ENCODE data around the gene NTF4. TPM values are rescaled to one million over a fixed set of nuclear protein-coding genes. Genes with fewer than 3 reads are reported as not detected.

NTF4 gene
- total and polyA plus RNA-seq, 7 donors, result 1.8 to 7.4 (median 5.6) TPM

DNA sequence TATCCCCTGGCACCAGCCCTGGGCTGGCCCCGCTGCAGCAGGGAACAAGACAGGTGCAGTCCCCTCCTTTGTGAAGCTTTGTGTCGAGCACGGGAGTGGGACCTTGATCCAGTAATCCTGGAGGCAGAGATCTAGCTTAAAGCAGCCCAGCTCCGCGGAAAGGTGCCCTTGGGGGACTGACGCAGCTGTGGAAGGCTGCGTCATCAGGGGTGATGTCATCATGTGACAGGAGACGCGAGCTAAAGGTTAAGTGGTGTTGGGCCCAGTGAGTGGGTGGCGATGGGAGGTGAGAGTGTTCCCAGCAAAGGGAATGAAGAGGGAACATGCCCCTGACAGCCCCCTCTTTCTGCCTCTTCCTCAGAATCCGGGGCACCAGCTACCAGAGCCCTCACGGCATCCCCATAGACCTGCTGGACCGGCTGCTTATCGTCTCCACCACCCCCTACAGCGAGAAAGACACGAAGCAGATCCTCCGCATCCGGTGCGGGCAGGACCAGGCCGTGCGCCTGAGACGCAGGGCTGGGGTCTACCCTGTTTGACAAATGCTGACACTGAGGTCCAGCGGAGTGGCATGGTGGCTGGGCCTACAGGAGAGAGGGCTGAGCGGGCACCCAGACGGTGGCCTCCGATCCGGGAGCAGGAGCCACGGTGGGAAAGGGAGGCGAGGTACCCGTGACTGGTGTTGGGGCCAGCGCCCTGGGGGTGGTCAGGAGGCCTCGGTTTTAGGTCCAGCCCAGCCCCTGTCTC is 50.3 kb downstream of the NTF4 start:
- Histone ChIP-seq H3K27me3 (ENCODE audit: insufficient read depth in 3 of 3, low read length in 2 of 3) (no peaks in the 10 kb centered on the region), H3K9me3 (no peaks in the 10 kb centered on the region), H3K4me3 (no peak overlapping the region), H3K27ac (no peak overlapping the region), H3K4me1 (peaks cover 7% of the 10 kb centered on the region), H3K36me3 (ENCODE audit: insufficient read depth in 1 of 2, low read depth in 1 of 2) (peaks cover 17 to 62% of the 10 kb centered on the region in 2 donors)
- ATAC-seq (no peak), DNase-seq (no peak)
- WGBS, 3 donors, result 88 to 92% (median 90%) methylated on average over 32 of the region's 32 CpGs
- TF ChIP-seq, protein P1, sequence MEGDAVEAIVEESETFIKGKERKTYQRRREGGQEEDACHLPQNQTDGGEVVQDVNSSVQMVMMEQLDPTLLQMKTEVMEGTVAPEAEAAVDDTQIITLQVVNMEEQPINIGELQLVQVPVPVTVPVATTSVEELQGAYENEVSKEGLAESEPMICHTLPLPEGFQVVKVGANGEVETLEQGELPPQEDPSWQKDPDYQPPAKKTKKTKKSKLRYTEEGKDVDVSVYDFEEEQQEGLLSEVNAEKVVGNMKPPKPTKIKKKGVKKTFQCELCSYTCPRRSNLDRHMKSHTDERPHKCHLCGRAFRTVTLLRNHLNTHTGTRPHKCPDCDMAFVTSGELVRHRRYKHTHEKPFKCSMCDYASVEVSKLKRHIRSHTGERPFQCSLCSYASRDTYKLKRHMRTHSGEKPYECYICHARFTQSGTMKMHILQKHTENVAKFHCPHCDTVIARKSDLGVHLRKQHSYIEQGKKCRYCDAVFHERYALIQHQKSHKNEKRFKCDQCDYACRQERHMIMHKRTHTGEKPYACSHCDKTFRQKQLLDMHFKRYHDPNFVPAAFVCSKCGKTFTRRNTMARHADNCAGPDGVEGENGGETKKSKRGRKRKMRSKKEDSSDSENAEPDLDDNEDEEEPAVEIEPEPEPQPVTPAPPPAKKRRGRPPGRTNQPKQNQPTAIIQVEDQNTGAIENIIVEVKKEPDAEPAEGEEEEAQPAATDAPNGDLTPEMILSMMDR (IDR thresholded peaks at IDR 0.05), result no peak
- intact Hi-C loops (cut with DNase I), result loop anchor here in 1 of 2 donors (5.0 kb wide), 1 partner anchor 43 kb away; the partner anchor contains the start of gene CGB7

GRCh38 chr19:49011194-49011593 is 53.4 kb downstream of the NTF4 start:
- H3K27ac ChIP-seq, result no peak overlapping the region
- H3K4me3 ChIP-seq, result no peak overlapping the region
- intact Hi-C loops (cut with DNase I), result loop anchor here in 1 of 2 donors (5.0 kb wide), 1 partner anchor 46 kb away; the partner anchor contains the start of gene CGB7
- TF ChIP-seq, protein P1 (IDR thresholded peaks at IDR 0.05), result no peak
- peaks cover 17 to 91% of the 10 kb centered on the region in 2 donors for H3K36me3 ChIP-seq (ENCODE audit: insufficient read depth in 1 of 2, low read depth in 1 of 2)
- H3K4me1 ChIP-seq, result no peaks in the 10 kb centered on the region
- H3K9me3 ChIP-seq, result no peaks in the 10 kb centered on the region
- WGBS, 3 donors, result 87 to 93% (median 87%) methylated on average over 17 of the region's 17 CpGs
- ATAC-seq (no peak), DNase-seq (no peak)
- H3K27me3 ChIP-seq (ENCODE audit: insufficient read depth in 3 of 3, low read length in 2 of 3), result no peaks in the 10 kb centered on the region

Other genes starting within 250 kb of the NTF4 start
- 1 to 10 TPM in 1 of 4 donors, under 1 TPM in 3; 0.61 to 1.2 (median 0.80) TPM for gene HSD17B14, start 228.3 kb downstream of the NTF4 start, total RNA-seq
- gene HSD17B14, start 228.3 kb downstream of the NTF4 start, polyA plus RNA-seq, result under 1 TPM; 0.15 to 0.66 (median 0.29) TPM
- gene PLEKHA4, start 196.2 kb downstream of the NTF4 start, total RNA-seq, result 10 to 100 TPM in 3 of 4 donors, 1 to 10 TPM in 1; 9.4 to 30.0 (median 20.2) TPM
- gene PLEKHA4, start 196.2 kb downstream of the NTF4 start, polyA plus RNA-seq, result 10 to 100 TPM; 11.1 to 14.9 (median 12.3) TPM
- gene PPP1R15A, start 192.4 kb downstream of the NTF4 start, total RNA-seq, result 10 to 100 TPM; 34.5 to 93.4 (median 41.3) TPM
- gene PPP1R15A, start 192.4 kb downstream of the NTF4 start, polyA plus RNA-seq, result 10 to 100 TPM; 61.1 to 86.3 (median 83.7) TPM
- under 1 TPM in 2 of 4 donors, not detected in 2; 0.13 to 0.17 TPM for gene TULP2, start 166.1 kb downstream of the NTF4 start, total RNA-seq
- under 1 TPM in 2 of 3 donors, not detected in 1; 0.06 to 0.07 TPM for gene TULP2, start 166.1 kb downstream of the NTF4 start, polyA plus RNA-seq
- gene NUCB1, start 164.5 kb downstream of the NTF4 start, total RNA-seq, result 100 to 1,000 TPM in 2 of 4 donors, 10 to 100 TPM in 2; 86.4 to 143 (median 101) TPM
- 10 to 100 TPM; 49.9 to 97.1 (median 90.7) TPM for gene NUCB1, start 164.5 kb downstream of the NTF4 start, polyA plus RNA-seq
- gene DHDH, start 131.1 kb downstream of the NTF4 start, total RNA-seq, result under 1 TPM in 1 of 4 donors, not detected in 3; 0.21 TPM
- under 1 TPM in 1 of 3 donors, not detected in 2; 0.14 TPM for gene DHDH, start 131.1 kb downstream of the NTF4 start, polyA plus RNA-seq
- gene BAX, start 109.9 kb downstream of the NTF4 start, total RNA-seq, result 10 to 100 TPM; 16.8 to 24.4 (median 22.0) TPM
- gene BAX, start 109.9 kb downstream of the NTF4 start, polyA plus RNA-seq, result 10 to 100 TPM; 20.7 to 66.1 (median 35.6) TPM
- gene FTL, start 99.5 kb downstream of the NTF4 start, total RNA-seq, result 1,000 to 10,000 TPM in 3 of 4 donors, 100 to 1,000 TPM in 1; 802 to 2,269 (median 1,158) TPM
- 1,000 to 10,000 TPM; 1,296 to 1,753 (median 1,467) TPM for gene FTL, start 99.5 kb downstream of the NTF4 start, polyA plus RNA-seq
- 100 to 1,000 TPM; 147 to 331 (median 238) TPM for gene GYS1, start 71.5 kb downstream of the NTF4 start, total RNA-seq
- gene GYS1, start 71.5 kb downstream of the NTF4 start, polyA plus RNA-seq, result 10 to 100 TPM; 30.9 to 61.3 (median 58.9) TPM
- 10 to 100 TPM; 61.1 to 87.4 (median 81.8) TPM for gene RUVBL2, start 70.9 kb downstream of the NTF4 start, total RNA-seq
- gene RUVBL2, start 70.9 kb downstream of the NTF4 start, polyA plus RNA-seq, result 10 to 100 TPM; 62.7 to 76.5 (median 69.5) TPM
- not detected for gene LHB, start 47.7 kb downstream of the NTF4 start, total RNA-seq
- gene LHB, start 47.7 kb downstream of the NTF4 start, polyA plus RNA-seq, result under 1 TPM in 1 of 3 donors, not detected in 2; 0.32 TPM
- not detected for gene CGB3, start 40.5 kb downstream of the NTF4 start, total RNA-seq
- gene CGB3, start 40.5 kb downstream of the NTF4 start, polyA plus RNA-seq, result not detected
- not detected for gene CGB2, start 32.9 kb downstream of the NTF4 start, total RNA-seq
- under 1 TPM in 1 of 3 donors, not detected in 2; 0.10 TPM for gene CGB2, start 32.9 kb downstream of the NTF4 start, polyA plus RNA-seq
- not detected for gene CGB1, start 27.9 kb downstream of the NTF4 start, total RNA-seq
- gene CGB1, start 27.9 kb downstream of the NTF4 start, polyA plus RNA-seq, result not detected
- gene CGB5, start 21.0 kb downstream of the NTF4 start, total RNA-seq, result not detected
- under 1 TPM in 1 of 3 donors, not detected in 2; 0.06 TPM for gene CGB5, start 21.0 kb downstream of the NTF4 start, polyA plus RNA-seq
- not detected for gene CGB8, start 15.7 kb downstream of the NTF4 start, total RNA-seq
- not detected for gene CGB8, start 15.7 kb downstream of the NTF4 start, polyA plus RNA-seq
- under 1 TPM; 0.20 to 0.46 (median 0.41) TPM for gene CGB7, start 7.1 kb downstream of the NTF4 start, total RNA-seq
- gene CGB7, start 7.1 kb downstream of the NTF4 start, polyA plus RNA-seq, result 1 to 10 TPM in 1 of 3 donors, under 1 TPM in 2; 0.52 to 1.1 (median 0.56) TPM
- 10 to 100 TPM in 3 of 4 donors, 1 to 10 TPM in 1; 9.7 to 21.4 (median 17.2) TPM for gene KCNA7, start 7.9 kb upstream of the NTF4 start, total RNA-seq
- 10 to 100 TPM; 12.6 to 23.9 (median 17.0) TPM for gene KCNA7, start 7.9 kb upstream of the NTF4 start, polyA plus RNA-seq
- gene SNRNP70, start 20.6 kb upstream of the NTF4 start, total RNA-seq, result 100 to 1,000 TPM in 3 of 4 donors, 10 to 100 TPM in 1; 89.1 to 133 (median 111) TPM
- 100 to 1,000 TPM in 1 of 3 donors, 10 to 100 TPM in 2; 83.2 to 123 (median 85.3) TPM for gene SNRNP70, start 20.6 kb upstream of the NTF4 start, polyA plus RNA-seq
- 10 to 100 TPM; 11.8 to 27.9 (median 22.3) TPM for gene LIN7B, start 49.6 kb upstream of the NTF4 start, total RNA-seq
- 10 to 100 TPM; 13.9 to 24.3 (median 15.8) TPM for gene LIN7B, start 49.6 kb upstream of the NTF4 start, polyA plus RNA-seq
- gene C19orf73, start 54.3 kb upstream of the NTF4 start, total RNA-seq, result 1 to 10 TPM in 2 of 4 donors, under 1 TPM in 2; 0.54 to 1.6 (median 1.2) TPM
- 1 to 10 TPM; 1.7 to 1.9 (median 1.9) TPM for gene C19orf73, start 54.3 kb upstream of the NTF4 start, polyA plus RNA-seq
- 1 to 10 TPM; 1.4 to 3.8 (median 2.6) TPM for gene PPFIA3, start 54.7 kb upstream of the NTF4 start, total RNA-seq
- gene PPFIA3, start 54.7 kb upstream of the NTF4 start, polyA plus RNA-seq, result 1 to 10 TPM; 2.6 to 5.0 (median 3.2) TPM
- gene HRC, start 90.6 kb upstream of the NTF4 start, total RNA-seq, result 100 to 1,000 TPM; 250 to 405 (median 298) TPM
- gene HRC, start 90.6 kb upstream of the NTF4 start, polyA plus RNA-seq, result 100 to 1,000 TPM in 2 of 3 donors, 10 to 100 TPM in 1; 32.9 to 160 (median 105) TPM
- 10 to 100 TPM in 3 of 4 donors, 1 to 10 TPM in 1; 9.5 to 20.6 (median 16.2) TPM for gene TRPM4, start 93.0 kb upstream of the NTF4 start, total RNA-seq
- gene TRPM4, start 93.0 kb upstream of the NTF4 start, polyA plus RNA-seq, result 1 to 10 TPM; 6.5 to 8.7 (median 6.7) TPM

All from psoas muscle (tissue), 8 donors.